SH-SY5Y (cell line): Measurements from ENCODE around the gene ALOX5.

Experiments
- GATA2 ChIP-seq: IDR thresholded peaks from 2 replicates; pipeline ENCODE4 v1.6.1; 2011; ENCODE audit warnings: mild to moderate bottlenecking, low read depth, low read length
- GATA3 ChIP-seq: IDR thresholded peaks from 2 replicates; pipeline ENCODE4 v1.6.1; 2011; ENCODE audit warnings: low read depth, mild to moderate bottlenecking, low read length, moderate library complexity

DNA sequence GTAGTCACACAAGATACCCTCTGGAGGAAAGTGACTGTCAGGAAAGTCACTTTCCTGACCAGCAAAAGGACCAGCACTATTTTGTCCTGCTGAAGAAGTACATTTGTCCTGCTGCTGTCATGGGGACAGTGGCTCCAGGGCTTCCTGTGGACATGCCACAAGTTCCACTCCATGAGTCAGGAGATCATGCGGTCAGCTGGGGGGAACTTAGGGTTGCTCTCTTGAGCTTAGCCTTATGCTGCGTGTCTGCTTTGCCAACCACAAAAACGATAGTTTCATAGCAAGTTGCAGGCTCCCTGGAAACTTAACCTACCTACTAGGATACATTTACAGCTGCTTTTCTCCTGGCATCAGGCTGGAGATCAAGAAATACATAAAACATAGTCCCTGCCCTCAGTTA lies 19.8 kb upstream of the ALOX5 start:
- TF ChIP-seq GATA3, result no peak
- no peak for TF ChIP-seq GATA2
